Stimulated activated CD8-positive, alpha-beta memory T cell treated with anti-CD3 and anti-CD28 coated beads, Interleukin-15, amount 100 ng/mL, for 4 hours (primary cell): ENCODE measurements around the gene DOK1.

Experiments
- DNase-seq, 2 donors: peaks; one replicate each; pipeline ENCODE4 v3.0.0-alpha.2; 2020; ENCODE audit warnings: low read depth in 2 of 2

DOK1 gene

GRCh38 chr2:74525717-74526648 is 28.5 kb upstream of the DOK1 start, which contains the start of gene DQX1:
TSS of gene DQX1 (minus strand) at chr2:74526231. CDS start at chr2:74525729, 502 bp downstream.
- no peak for DNase-seq

GRCh38 chr2:74526649-74527230 is 27.8 kb upstream of the DOK1 start:
- DNase-seq: no peak

GRCh38 chr2:74527741-74528140 is 26.8 kb upstream of the DOK1 start:
- DNase-seq: no peak

- no peak for DNase-seq
Measured at GRCh38 chr2:74528600-74529356, 25.7 kb upstream of the DOK1 start.

GRCh38 chr2:74529357-74530238 is 24.9 kb upstream of the DOK1 start, which contains the start of the genes AUP1 and HTRA2:
TSS of gene AUP1 (minus strand) at chr2:74529706. CDS start at chr2:74529629, 77 bp downstream.
TSS of gene HTRA2 (plus strand) at chr2:74529933. CDS start at chr2:74530007, 74 bp downstream.
- peak; percentile 75 to 76 for DNase-seq

GRCh38 chr2:74530239-74531187 is 24.0 kb upstream of the DOK1 start:
- DNase-seq: no peak

- no peak for DNase-seq
Measured at GRCh38 chr2:74531666-74532065, 22.9 kb upstream of the DOK1 start.

GRCh38 chr2:74532222-74532621 is 22.3 kb upstream of the DOK1 start:
- no peak for DNase-seq

GRCh38 chr2:74533464-74533863 is 21.1 kb upstream of the DOK1 start:
- no peak for DNase-seq

- no peak for DNase-seq
Measured at GRCh38 chr2:74534411-74534810, 20.1 kb upstream of the DOK1 start.

GRCh38 chr2:74535440-74535965 is 19.0 kb upstream of the DOK1 start:
- DNase-seq: no peak

- no peak for DNase-seq
Measured at GRCh38 chr2:74536166-74536950, 18.2 kb upstream of the DOK1 start.

- DNase-seq: no peak
Measured at GRCh38 chr2:74537140-74537539, 17.4 kb upstream of the DOK1 start.

GRCh38 chr2:74538881-74539339 is 15.6 kb upstream of the DOK1 start:
- DNase-seq: no peak

GRCh38 chr2:74540291-74540690 is 14.2 kb upstream of the DOK1 start:
- DNase-seq: no peak

GRCh38 chr2:74542978-74543377 is 11.5 kb upstream of the DOK1 start:
- DNase-seq: no peak

GRCh38 chr2:74544634-74545033 is 9.9 kb upstream of the DOK1 start:
- DNase-seq: no peak

GRCh38 chr2:74546004-74546403 is 8.5 kb upstream of the DOK1 start:
- DNase-seq: no peak
